IPS-18c (cell line): ENCODE measurements around the gene RECQL5.

Experiments used
- H3K4me3 ChIP-seq: 2 replicates; pipeline ENCODE4 v1.7.0; 2013; ENCODE audit warnings: low read depth, mild to moderate bottlenecking, low read length, moderate library complexity; ENCODE audit not compliant: insufficient read depth
- H3K9me3 ChIP-seq: one replicate; pipeline ENCODE4 v1.6.1; 2013; ENCODE audit warnings: mild to moderate bottlenecking, low read length, moderate library complexity; ENCODE audit not compliant: control insufficient read depth, insufficient read depth

The RECQL5 gene

DNA sequence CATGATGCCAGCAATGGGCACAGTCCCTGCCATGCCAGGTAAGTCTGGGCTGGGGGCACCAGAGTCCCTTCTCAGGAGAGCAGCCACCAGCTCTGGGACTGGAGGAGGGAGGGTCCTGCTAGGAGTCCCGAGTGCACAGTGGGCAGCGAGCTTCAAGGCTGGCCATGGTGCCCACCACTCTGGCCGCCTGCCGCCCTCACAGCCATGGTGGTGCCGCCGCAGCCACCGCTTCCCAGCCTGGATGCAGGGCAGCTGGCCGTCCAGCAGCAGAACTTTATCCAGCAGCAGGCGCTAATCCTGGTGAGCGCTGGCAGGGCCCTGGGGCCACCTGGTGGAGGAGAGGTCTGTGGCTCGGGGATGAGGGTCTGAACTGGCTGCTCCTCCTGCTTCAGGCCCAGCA lies 51.7 kb downstream of the RECQL5 start:
- Histone ChIP-seq H3K4me3 (no peak overlapping the region), H3K9me3 (peaks cover 2% of the 10 kb centered on the region)

GRCh38 chr17:75614556-75615270 lies 52.2 kb downstream of the RECQL5 start:
- Histone ChIP-seq H3K4me3 (no peak overlapping the region), H3K9me3 (peaks cover 2% of the 10 kb centered on the region)

GRCh38 chr17:75614006-75614405 lies 52.9 kb downstream of the RECQL5 start:
- Histone ChIP-seq H3K9me3 (no peaks in the 10 kb centered on the region), H3K4me3 (no peak overlapping the region)

GRCh38 chr17:75612906-75613626 lies 53.9 kb downstream of the RECQL5 start:
- H3K4me3 ChIP-seq: no peak overlapping the region

GRCh38 chr17:75611851-75612429 lies 55.0 kb downstream of the RECQL5 start:
- no peak overlapping the region for H3K4me3 ChIP-seq
- H3K9me3 ChIP-seq: no peaks in the 10 kb centered on the region

More at GRCh38 chr17:75612906-75613626, 53.9 kb downstream of the RECQL5 start:
- H3K9me3 ChIP-seq: no peaks in the 10 kb centered on the region

- H3K4me3 ChIP-seq: no peak overlapping the region
- no peaks in the 10 kb centered on the region for H3K9me3 ChIP-seq
Measured at GRCh38 chr17:75610103-75610984, 56.6 kb downstream of the RECQL5 start.

- Histone ChIP-seq H3K9me3 (no peaks in the 10 kb centered on the region), H3K4me3 (no peak overlapping the region)
Measured at GRCh38 chr17:75607086-75607485, 59.9 kb downstream of the RECQL5 start.

- Histone ChIP-seq H3K4me3 (no peak overlapping the region), H3K9me3 (no peaks in the 10 kb centered on the region)
Measured at GRCh38 chr17:75605790-75606189, 61.2 kb downstream of the RECQL5 start.

GRCh38 chr17:75604034-75604695 lies 62.8 kb downstream of the RECQL5 start:
- H3K9me3 ChIP-seq: no peaks in the 10 kb centered on the region
- H3K4me3 ChIP-seq: no peak overlapping the region

DNA sequence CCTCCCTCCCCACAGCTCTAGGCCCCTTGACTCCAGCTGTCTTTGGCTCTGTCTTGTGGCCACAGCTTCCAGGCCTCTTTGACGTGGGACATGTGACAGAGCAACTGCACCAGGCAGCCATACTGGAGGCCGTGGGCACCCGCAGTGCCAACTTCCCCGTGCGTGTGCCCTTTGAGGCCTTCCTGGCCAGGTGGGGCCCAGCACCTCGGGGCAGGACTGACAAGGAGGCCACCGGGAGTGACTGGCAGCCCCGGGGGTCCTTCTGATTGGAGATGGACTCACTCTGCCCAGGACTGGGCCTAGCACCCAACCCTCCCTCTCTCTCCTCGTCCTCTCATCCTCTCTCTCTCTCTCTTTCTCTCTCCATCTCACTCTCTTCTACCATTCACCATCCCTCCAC lies 63.8 kb downstream of the RECQL5 start:
- no peaks in the 10 kb centered on the region for H3K9me3 ChIP-seq

GRCh38 chr17:75602644-75603043 lies 64.3 kb downstream of the RECQL5 start:
- Histone ChIP-seq H3K9me3 (no peaks in the 10 kb centered on the region), H3K4me3 (no peak overlapping the region)

More for the DNA sequence above, 63.8 kb downstream of the RECQL5 start:
- no peak overlapping the region for H3K4me3 ChIP-seq

GRCh38 chr17:75601057-75601987 lies 65.6 kb downstream of the RECQL5 start:
- Histone ChIP-seq H3K4me3 (no peak overlapping the region), H3K9me3 (no peaks in the 10 kb centered on the region)

GRCh38 chr17:75596320-75597087 lies 70.5 kb downstream of the RECQL5 start:
- no peaks in the 10 kb centered on the region for H3K9me3 ChIP-seq
- no peak overlapping the region for H3K4me3 ChIP-seq

DNA sequence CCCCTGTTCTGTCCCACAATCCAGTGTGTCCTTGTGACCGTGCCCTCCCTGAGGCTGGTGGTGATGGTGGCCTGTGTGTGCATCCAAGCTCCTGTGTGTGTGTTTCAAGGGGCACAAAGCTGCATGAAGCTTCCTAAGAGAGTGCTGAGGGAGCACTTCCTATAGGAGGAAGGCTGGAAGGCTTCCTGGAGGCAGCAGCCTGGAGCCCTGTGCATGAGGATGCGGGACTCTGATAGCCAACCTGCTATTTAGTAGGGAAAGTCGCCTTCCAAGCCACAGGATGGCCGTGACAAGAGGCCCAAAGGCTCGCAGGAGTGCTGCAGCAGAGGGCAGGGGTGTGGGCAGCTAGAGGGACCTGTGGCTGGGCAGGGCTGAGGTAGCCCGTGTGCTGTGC lies 71.0 kb downstream of the RECQL5 start:
- Histone ChIP-seq H3K4me3 (no peak overlapping the region), H3K9me3 (no peaks in the 10 kb centered on the region)

GRCh38 chr17:75595284-75595919 lies 71.6 kb downstream of the RECQL5 start:
- no peaks in the 10 kb centered on the region for H3K9me3 ChIP-seq
- no peak overlapping the region for H3K4me3 ChIP-seq
